OCI-LY1 (cell line): ENCODE measurements around the gene SLC39A6.

Experiments
- CTCF ChIP-seq: fragments of 200-600 bp; sonication (generic), shearing (Covaris generic); IDR thresholded peaks from 2 replicates; pipeline ENCODE4 v1.5.1; 2017; ENCODE audit warnings: mild to moderate bottlenecking, antibody characterized with exemption, low read length, moderate library complexity, mixed read lengths
- EZH2 ChIP-seq: fragments of 200-600 bp; sonication (generic), shearing (Covaris generic); IDR thresholded peaks from 2 replicates; pipeline ENCODE4 v1.8.0; 2017; ENCODE audit warnings: borderline replicate concordance, mixed run types, mild to moderate bottlenecking, antibody characterized with exemption, low read length, moderate library complexity, mixed read lengths

DNA sequence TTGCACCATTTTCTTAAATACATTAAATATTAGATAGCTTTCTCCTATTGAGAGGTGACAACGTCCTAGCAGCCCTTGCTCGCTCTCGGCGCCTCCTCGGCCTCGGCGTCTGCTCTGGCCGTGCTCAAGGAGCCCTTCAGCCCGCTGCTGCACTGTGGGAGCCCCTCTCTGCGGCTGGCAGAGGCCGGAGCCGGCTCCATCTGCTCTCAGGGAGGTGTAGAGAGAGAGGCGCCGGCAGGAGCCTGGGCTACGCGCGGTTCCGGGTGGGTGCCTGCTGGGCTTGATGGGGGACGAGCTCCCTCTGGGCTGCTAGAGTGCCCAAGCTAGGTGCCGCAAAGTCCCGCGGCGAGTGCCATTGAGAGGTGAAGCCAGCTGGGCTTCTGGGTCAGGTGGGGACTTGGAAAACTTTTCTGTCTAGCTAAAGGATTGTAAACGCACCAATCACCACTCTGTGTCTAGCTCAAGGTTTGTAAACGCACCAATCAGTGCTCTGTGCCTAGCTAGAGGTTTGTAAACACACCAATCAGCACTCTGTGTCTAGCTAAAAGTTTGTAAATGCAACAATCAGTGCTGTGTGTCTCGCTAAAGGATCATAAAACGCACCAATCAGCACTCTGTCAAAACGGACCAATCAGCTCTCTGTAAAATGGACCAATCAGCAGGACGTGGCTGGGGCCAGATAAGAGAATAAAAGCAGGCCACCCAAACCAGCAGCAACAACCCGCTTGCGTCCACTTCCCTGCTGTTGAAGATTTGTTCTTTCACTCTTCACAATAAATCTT is 64.9 kb downstream of the SLC39A6 start:
- TF ChIP-seq CTCF, result no peak
- no peak for TF ChIP-seq EZH2
